HG03095 (cell line): ENCODE data around the gene KRT15.

Source experiments
- ATAC-seq: cut with Tn5 transposase; IDR thresholded peaks from one replicate; pipeline ENCODE4 v1.9.1; 2021; ENCODE audit warnings: moderate library complexity; ENCODE audit not compliant: unreplicated experiment

Gene KRT15

DNA sequence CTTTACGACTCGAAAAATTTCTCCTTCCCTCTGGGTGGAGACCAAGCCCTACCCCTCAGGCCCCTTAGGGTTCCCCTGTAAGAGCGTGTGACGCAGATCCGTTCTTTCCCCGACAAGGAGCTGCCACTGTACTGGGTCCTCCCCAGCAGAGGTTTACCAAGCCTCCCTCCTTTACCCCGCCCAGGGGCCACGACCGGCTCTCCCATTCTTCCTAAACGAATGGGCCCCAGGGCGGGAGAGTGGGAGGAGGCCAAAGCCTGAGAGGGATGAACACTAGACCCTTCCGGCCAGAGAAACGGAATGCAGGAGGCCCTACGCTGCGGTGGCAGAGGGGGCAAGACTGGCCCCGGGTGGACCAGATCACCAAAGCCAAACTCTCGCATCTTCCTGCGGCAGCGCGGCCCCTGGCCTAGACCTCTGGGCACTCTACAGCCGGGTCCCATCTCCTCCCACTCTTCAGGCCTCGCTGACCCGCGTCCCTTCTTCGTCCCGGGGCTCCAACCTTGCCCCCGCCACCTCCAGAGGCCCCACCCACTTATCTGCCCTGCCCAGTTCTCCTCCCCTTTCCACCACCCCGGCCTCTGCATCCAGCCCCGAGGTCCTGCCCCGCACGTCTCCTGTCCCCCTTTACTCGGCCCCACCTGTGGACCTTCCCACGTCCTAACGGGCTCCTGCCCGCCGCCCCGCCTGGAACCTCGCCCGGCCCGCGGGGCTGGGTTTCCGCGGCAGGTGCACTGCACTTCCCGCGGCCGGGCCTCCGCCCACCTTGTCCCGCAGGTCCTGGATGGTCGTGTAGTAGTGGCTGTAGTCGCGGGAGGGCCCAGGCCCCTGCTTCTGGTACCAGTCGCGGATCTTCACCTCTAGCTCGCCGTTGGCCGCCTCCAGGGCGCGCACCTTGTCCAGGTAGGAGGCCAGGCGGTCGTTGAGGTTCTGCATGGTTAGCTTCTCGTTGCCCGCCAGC lies 8.7 kb upstream of the KRT15 start:
- no peak for ATAC-seq

DNA sequence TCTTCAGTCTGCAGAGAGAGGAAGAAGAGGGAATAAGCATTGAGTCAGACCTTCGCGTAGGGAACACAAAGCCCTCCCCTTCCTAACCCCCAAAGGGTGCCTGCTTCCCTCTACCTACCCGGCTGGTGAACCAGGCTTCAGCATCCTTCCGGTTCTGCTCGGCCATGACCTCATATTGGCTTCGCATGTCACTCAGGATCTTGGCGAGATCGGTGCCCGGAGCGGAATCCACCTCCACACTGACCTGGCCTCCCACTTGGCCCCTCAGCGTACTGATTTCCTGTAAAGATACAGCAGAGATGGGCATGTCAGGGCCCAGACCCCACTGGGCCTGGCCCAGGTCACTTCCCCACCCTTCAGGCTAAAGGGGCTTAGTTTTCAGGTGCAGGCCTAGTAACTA lies 5.6 kb upstream of the KRT15 start:
- no peak for ATAC-seq

DNA sequence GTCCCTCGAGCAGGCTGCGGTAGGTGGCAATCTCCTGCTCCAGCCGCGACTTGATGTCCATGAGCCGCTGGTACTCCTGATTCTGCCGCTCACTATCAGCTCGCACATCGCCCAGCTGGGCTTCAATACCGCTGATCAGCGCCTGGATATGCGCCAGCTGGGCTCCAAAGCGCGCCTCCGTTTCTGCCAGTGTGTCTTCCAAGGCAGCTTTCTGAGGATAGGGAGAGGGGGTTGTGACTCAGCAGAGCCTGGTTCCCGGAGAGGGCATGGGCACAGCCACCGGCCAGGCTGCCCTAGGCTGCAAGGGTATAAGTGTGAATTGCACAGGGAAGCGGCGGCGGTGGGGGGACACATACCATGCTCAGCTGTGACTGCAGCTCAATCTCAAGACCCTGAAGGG lies 5.1 kb upstream of the KRT15 start:
- no peak for ATAC-seq

DNA sequence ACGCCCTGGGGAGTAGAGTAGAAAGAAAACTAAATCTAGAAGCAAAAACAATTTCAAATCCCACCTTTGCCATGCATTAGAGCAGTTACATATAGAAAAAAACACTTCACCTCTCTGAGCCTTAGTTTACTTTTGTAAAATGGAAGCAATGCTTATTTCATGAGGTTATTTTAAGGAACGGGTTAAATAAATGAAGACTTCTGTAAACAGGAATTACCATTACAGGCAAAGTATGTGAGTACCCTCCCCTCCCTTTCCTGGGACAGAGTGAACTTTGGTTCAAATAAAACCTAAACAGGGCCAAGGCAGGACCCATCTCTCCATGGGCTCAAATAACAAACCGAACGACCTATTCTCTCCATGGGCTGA lies 4.5 kb upstream of the KRT15 start:
- no peak for ATAC-seq

DNA sequence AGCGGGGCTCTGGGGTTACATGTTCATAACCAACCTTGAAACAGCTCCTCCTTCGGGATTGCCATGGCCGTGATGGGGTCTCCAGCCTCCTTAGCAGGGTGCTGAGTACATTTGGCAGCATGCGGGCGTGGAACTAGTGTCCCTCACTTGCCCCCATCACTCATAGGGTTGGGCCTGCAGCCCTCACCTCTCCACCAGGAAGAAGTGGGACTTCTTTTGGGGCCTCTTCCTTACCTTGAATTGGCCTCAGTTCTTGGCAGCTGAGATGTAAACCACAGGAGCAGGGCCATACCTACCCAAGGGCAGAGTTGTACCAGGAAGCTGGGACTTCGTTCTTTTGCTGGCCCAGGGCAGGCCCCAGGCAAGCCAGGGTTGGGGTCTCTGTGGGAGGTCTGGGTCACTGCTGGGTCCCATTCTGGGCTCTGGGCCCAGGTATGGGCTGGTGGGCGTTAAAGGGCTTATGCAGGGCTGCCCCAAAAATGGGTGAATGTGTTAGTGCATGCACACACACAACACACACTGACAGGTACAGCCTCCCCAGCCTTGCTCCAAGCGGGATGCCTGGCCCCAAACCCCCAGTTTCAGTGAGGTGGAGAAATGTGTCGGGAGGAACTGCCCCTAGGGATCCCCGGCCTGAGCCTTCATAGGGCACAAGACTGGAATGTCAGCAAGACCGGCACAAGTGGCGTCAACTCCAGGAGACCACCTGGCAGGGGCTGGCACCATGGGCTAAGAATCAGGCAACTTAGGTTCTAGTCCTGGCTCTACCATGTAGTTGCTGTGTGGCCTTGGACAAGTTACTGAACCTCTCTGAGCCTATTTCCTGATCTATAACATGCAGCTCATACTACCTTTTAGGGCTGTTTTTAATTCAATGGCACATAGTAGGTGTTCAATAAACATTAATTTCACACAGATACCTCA lies 3.9 kb upstream of the KRT15 start:
- no peak for ATAC-seq

DNA sequence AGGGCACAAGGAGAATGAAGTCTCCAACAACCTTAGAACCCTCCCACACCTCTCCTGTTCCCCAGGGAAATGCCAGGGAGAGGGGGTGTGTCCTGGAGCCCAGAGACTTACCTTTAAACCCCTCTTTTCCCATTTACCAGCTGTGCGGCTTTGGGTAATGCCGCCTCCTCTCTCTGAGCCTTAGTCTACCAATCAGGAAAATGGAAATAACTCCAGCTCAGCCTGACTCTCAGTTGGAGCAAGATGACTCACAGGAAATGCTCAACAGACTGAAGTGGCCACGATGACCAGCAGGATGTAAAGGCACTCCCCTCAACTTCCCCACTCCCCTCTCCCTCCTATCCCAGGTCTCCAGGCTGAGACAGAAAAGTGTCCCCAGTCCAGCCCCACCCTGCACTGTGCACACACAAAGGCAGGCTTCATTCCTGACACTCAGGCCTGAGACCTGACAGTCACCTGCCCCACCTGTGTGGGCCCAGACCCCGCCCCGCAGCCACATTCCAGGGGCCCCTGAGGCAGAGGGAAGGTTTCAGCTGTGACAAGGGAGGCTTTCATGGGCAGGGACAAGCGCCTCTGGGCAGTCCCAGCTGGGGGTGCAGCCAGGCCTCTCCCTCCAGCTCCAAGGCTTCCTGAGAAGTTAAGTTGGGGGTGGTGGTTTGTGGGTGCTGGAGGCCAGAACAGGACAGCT lies 3.0 kb upstream of the KRT15 start:
- ATAC-seq = no peak

DNA sequence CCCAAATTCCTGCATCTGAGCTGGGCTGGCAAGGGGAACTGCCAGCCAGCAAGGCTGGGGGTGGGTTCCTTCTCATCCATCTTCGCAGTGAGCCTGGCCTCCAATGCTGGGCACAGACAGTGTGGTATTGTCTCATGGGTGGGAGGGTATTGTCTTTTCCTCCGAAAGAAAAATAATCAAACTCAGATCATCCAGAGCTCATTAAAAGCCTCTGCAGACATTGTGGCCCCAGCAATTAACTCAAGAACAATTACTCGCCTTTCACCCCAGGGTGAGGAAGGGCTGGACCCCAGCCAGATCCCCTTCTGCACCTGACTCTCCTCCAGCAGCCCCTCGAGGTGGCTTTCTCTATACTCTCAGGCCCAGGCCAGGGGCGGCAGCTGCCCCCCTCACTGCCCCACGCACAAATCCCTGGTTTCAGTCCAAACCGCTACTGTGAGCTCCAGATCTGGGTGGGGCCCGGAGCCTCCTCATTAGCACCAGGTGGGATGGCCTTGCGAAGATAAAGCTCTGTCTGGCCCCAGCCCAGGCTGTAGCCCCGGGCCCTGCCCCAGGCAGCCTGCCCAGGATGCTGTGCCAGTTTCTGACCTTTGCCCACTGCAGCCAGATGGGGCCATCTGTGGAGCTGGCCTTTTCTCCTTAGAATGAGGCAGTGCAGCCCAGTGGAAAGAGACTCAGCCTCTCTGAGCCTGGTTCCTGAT lies 2.3 kb upstream of the KRT15 start:
- ATAC-seq = no peak

DNA sequence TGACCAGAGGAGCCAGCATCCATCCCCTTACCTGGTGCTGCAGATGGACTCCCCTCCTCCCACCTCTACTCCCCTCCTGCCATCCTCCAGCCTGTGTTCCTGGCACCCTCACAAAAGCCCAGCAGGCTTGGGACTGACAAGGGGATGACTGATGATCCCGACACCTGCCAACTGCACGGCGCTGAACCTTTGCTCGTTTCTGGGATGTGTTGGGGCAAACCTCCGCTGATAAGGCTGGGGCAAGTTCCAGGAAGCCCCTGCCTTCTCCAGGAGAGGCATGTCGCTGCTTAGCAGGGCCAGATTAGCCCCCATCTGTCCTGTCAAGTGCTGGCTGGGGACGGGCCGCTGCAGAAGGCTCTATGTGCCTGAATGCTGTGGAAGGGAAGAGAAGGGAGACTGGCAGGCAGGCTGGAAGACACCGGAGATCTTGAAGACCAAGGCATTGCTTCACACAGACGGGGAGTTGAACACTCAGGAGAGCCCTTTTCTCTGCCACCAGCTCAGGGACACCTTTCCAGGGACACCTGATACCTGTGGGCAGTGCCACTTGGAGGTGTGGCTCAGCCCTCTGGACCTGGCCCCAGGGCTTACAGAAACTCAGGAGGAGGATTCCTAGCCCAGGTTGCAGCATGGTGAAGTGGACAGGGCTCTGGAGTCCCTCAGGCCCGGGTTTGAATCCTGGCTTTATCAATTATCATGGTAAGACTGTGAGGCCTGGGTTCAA lies 973 bp upstream of the KRT15 start:
- ATAC-seq = no peak

DNA sequence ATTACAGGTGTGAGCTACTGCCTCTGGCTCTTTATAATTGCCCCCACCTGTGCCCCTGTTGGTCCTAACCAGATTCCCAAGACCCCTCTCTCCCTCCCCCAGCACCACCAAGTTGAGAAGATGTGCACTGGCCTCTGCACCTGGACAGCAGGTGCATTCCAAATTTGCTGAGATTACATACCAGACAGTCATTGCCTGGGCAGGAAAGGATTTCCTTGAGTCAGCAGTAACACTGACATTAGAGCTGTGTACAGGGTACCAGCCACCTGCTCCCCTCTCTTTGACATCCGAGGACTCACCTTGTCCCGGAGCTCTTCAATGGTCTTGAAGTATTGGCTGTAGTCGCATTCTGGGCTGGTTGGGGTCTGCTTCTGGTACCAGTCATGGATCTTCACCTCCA lies 659 bp downstream of the KRT15 start:
- ATAC-seq = no peak

DNA sequence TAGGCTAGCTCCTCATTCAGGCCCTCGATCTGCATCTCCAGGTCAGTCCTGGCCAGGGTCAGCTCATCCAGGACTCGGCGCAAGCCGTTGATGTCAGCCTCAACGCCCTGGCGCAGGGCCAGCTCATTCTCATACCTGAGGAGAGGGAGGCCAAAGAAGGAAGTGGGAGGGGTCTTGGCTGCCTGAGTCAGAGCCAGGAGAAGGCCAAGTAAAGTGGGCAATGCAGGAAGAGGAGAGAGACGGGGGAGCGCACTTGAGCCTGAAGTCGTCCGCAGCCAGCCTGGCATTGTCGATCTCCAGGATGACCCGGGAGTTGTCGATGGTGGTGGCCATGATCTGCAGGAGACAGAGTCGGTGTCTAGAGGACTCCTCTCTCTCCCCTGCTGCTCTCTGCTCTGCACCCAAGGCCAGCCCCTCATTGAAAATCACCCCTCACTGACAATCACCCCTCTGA lies 1.8 kb downstream of the KRT15 start:
- no peak for ATAC-seq

DNA sequence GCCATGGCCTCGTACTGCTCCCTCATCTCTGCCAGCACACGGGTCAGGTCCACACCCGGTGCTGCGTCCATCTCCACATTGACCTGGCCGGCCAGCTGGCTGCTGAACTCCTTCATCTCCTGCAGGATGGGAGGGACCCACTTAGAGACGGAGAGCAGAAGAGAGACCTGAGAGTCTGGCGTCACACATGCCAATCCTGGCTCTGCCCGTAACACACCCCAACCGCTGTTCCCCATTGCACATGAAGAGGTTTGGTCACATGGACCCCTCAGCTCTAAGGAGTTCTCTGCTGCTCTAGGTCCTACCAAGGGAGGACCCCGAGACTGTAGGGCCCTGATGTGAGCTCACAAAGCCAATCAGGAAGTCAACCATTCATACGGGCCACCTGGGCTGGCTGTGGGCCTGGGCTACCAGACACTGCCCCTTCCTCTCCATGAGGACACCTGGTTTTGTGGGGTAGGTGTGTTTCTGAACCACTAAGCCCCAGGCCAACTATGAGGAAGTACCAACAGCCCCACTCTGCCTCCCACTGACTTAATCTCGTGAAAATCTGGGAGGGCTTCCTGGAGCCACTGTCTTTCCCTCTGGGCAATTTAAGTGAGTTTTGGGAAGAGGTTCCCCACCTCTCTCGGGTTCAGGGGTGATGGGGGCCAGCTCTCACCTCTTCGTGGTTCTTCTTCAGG lies 2.4 kb downstream of the KRT15 start:
- no peak for ATAC-seq

DNA sequence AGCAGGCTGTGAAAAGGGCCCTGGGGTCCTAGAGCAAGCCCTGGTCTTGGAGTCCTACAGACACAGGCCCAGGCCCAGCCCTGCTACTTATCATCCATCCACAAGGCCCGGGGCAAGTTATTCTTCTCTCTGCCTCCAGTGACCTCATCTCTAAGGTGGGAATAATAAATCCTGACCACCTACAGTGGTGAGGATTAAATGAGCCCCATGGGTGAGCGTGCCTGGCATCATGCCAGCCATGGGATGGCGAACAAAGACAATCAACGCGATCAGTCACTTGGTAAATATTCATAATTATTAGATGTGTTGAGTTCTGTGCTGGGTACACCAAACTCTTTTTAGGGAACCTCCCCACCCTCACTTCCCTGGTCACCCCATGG lies 5.5 kb downstream of the KRT15 start:
- no peak for ATAC-seq

DNA sequence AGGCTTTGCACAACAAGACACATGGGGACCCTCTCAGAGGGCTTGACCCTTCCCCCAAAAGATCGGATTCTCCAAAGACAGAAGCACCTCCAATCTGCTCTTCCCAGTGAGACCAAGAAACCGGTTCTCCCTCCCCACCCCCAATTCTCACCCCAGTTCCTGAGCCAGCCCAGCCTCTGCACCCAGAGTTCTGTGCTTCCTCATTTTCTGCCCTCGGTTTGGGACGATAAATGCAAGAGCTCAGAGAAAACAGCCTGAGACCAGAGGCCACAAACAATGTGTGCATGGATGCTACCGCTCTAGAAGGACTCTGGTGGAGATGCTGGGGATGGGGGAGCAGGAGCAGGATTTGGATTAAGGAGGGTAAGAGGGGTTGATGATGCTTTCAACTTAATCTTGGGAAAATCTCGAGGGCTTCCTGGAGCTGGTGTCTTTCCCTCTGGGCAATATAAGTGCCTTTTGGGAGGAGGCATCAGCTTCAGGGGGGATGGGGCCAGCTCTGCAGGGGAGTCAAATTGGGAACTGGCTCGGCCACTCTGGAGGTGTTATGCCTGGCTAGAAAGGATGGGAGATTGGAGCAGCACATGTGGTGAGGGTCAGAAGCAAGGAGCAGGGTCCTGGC lies 6.0 kb downstream of the KRT15 start:
- ATAC-seq = no peak

DNA sequence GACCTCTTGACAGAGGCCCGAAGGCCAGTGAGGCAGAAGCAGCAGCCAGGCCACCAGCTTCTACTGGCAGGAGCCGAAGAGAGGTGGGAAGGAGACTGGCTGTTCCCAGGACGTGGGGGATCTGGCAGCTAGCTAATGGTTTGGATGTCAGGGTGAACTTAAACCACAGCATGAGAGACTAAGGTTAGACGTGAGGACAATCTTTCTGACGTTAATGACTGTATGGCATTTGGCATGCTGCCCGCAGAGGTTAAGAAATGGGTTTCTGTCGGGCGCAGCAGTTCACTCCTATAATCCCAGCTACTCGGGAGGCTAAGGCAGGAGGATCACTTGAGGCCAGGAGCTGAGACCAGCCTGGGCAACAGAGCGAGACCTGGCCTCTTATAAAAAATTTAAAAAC lies 7.0 kb downstream of the KRT15 start:
- ATAC-seq = no peak

DNA sequence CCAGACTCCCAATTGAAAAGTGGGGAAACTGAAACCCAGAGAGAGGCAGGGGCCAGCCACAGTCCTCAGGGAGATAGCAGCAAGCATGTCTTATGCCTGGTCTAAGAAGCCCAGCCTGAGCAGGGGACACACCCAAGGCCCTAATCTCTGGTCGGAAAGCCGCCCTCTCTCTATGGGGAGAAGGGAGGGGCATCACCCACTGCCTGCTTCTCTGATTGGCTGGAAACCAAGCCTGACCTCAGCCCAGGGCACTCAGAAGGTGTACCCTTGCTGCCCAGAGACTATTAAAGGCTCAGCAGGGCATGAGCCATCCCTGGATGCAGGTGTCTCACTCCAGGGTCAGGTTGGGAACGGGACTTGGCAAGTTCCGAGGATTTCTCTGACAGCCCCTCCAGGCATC lies 7.6 kb downstream of the KRT15 start:
- no peak for ATAC-seq

DNA sequence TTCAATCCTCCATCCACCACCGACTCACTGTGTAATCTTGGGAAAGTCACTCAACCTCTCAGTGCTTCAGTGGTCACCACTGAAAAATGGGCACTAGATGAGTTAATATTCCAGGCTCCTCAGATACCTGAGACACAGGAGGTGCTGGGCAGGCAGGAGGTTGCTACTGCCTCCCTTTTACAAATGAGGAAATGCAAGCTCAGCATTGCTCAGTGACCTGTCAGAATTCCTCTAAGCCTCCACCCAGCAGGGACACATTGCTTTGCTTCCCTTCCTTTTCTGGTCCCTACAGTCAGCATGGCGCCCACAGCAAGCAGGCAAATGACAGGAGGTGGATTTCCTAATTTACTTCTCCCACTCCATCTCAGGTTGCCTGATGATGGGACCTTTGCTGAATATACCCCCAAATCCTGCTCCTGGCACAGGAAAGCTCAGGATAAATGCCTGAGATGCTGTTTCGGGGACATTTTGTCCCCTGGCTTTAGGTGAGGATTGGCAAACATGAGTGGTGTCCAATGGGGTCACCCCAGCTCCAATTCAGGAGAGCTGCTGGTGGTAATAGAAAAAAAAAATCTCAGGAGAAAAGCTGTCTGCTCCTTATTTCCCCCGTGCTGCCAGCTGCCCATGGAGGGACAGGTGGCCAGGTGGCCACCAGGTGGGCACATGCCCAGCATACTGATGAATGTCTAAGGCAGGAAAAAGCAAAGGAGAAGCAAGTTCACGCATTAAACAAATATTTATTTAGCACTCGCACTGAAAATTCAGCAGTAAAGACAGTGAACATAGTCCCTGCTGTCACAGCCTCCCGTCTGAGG lies 8.2 kb downstream of the KRT15 start:
- no peak for ATAC-seq

DNA sequence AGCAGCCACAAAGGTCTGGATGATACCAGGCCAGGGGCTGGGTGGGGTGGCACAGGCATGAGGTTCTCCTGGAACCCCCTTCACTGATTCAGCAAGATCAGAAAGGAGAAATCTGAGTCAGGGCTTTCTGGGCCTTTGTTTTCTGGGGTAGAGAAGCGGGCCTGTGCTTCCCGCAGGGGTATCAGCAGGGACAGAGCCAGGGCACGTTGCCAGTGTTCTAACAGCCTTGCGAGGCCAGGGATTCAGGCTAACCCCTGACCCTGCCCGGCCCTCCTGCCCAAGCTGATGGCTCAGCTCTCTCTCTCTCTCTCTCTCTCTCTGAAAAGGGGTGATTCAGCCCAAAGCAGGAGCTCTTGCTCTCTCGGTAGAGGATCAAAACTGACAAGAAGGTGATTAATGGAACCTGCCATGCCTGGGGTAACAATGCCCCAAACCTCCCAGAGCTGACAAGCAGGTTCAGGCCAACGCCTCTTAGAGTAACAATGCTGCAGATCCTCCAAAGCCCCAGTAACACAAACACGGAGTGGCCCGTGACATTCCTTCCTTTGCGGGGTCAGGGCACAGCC lies 11.3 kb downstream of the KRT15 start:
- ATAC-seq = no peak
